C4-2B (cell line): ENCODE results near the gene PUM2.
A peak's percentile ranks its signal among the peaks of the same experiment; 100 is the strongest.

Experiments used
- H3K27ac ChIP-seq: fragments of 450-650 bp; 2 replicates; pipeline ENCODE4 v1.5.1; 2017
- CTCF ChIP-seq: fragments of 450-650 bp; conservative IDR thresholded peaks from 2 replicates; pipeline ENCODE4 v1.5.1; 2017; ENCODE audit warnings: mild to moderate bottlenecking
- ZFX ChIP-seq: fragments of 450-650 bp; IDR thresholded peaks from 2 replicates; pipeline ENCODE4 v1.6.1; 2017

The PUM2 gene

GRCh38 chr2:20222769-20223406 lies 127.8 kb downstream of the PUM2 start:
- peak overlapping the region; percentile 85; the same call in 1 of the 2 replicates for H3K27ac ChIP-seq
- no peak for TF ChIP-seq ZFX
- TF ChIP-seq CTCF, result no peak

- no peak for TF ChIP-seq ZFX
- no peak for TF ChIP-seq CTCF
- H3K27ac ChIP-seq, result peak overlapping the region; percentile 27
Observed at GRCh38 chr2:20222014-20222768, 128.5 kb downstream of the PUM2 start.

- TF ChIP-seq ZFX (no peak), CTCF (no peak)
- peak overlapping the region; percentile 27; the same call in 1 of the 2 replicates for H3K27ac ChIP-seq
Observed at GRCh38 chr2:20221555-20221973, 129.1 kb downstream of the PUM2 start.

GRCh38 chr2:20220806-20221554 lies 129.7 kb downstream of the PUM2 start:
- no peak overlapping the region for H3K27ac ChIP-seq
- TF ChIP-seq CTCF (no peak), ZFX (no peak)

GRCh38 chr2:20219763-20220380 lies 130.8 kb downstream of the PUM2 start:
- no peak overlapping the region for H3K27ac ChIP-seq
- TF ChIP-seq CTCF (no peak), ZFX (no peak)

- no peak overlapping the region for H3K27ac ChIP-seq
- TF ChIP-seq CTCF, result no peak
- no peak for TF ChIP-seq ZFX
Observed at GRCh38 chr2:20218331-20219320, 132.0 kb downstream of the PUM2 start.
